GM10248 (cell line): ENCODE measurements around the gene FAM89B.

Experiments used
- CTCF ChIA-PET: fragments of 300-600 bp; sonication (Branson Sonifier 250); formaldehyde crosslinking; extraction: SDS; loops from one replicate; lab custom pipeline; 2021; ENCODE audit warnings: antibody characterized with exemption; lab: Yijun Ruan, JAX
- POLR2A ChIA-PET: fragments of 350-650 bp; sonication (Branson Sonifier 250); formaldehyde crosslinking; extraction: SDS; loops from one replicate; lab custom pipeline; 2020; ENCODE audit warnings: antibody characterized with exemption; lab: Yijun Ruan, JAX
- DNase-seq: peaks from one replicate; pipeline ENCODE4 v3.0.0; 2012; ENCODE audit errors: extremely low spot score
- TF ChIP-seq, protein P1 (sequence below): IDR thresholded peaks from 2 replicates; pipeline ENCODE4 v1.5.1; 2012; ENCODE audit warnings: mild to moderate bottlenecking, low read depth; ENCODE audit errors: extremely low read depth, missing control alignments, control extremely low read depth

Gene FAM89B

DNA sequence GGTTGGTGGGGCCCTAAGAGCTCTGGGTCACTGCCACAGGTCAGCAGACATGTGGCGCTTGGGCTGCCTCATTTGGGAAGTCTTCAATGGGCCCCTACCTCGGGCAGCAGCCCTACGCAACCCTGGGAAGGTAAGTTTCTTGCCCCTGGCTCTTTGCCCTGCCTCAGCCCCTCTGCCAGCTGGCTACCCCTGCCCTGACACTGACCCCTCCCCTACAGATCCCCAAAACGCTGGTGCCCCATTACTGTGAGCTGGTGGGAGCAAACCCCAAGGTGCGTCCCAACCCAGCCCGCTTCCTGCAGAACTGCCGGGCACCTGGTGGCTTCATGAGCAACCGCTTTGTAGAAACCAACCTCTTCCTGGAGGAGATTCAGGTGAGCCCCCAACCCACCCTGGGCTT lies 45.6 kb upstream of the FAM89B start:
- ChIA-PET POLR2A (no interaction called here), CTCF (interaction anchor here (1.1 to 8.5 kb wide), 2 partner anchors 15 to 265 kb away, joined by 3 to 77 read pairs; partner anchors contain the start of gene POLA2)
- DNase-seq, result no peak
- TF ChIP-seq, protein P1, sequence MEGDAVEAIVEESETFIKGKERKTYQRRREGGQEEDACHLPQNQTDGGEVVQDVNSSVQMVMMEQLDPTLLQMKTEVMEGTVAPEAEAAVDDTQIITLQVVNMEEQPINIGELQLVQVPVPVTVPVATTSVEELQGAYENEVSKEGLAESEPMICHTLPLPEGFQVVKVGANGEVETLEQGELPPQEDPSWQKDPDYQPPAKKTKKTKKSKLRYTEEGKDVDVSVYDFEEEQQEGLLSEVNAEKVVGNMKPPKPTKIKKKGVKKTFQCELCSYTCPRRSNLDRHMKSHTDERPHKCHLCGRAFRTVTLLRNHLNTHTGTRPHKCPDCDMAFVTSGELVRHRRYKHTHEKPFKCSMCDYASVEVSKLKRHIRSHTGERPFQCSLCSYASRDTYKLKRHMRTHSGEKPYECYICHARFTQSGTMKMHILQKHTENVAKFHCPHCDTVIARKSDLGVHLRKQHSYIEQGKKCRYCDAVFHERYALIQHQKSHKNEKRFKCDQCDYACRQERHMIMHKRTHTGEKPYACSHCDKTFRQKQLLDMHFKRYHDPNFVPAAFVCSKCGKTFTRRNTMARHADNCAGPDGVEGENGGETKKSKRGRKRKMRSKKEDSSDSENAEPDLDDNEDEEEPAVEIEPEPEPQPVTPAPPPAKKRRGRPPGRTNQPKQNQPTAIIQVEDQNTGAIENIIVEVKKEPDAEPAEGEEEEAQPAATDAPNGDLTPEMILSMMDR, result no peak

DNA sequence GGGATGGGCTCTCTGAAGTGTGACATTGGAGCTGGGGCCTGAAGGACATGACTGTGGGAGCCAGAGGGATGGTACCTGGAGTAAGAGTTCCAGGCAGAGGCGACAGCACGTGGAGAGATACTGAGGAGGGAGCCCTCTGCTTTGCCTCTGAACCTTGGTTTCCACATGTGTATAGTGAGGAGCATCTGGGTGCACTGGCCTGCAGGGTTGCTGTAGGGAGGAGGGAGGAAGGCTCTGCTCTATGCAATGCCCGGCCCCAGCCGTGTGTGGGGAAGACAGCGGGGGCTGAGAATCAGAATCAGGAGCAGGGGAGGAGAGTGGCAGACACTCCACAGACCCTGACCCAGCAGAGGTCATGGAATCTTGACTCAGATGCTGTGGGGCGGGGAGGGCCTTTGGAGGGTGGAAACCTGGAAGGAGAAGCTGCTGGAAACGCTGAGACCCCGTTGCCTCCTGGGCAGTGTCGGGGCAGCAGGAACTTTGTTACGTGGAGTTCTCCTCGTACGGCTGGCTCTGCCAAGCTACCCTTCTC lies 43.5 kb upstream of the FAM89B start:
- POLR2A ChIA-PET, result interaction anchor here (0.9 kb wide), 1 partner anchor 18 kb away, joined by 3 read pairs; no protein-coding TSS in a partner anchor
- CTCF ChIA-PET, result interaction anchor here (8.5 kb wide), 1 partner anchor 13 kb away, joined by 77 read pairs; no protein-coding TSS in a partner anchor
- TF ChIP-seq, protein P1, result no peak

GRCh38 chr11:65529475-65530156 lies 42.7 kb upstream of the FAM89B start:
- CTCF ChIA-PET, result interaction anchor here (1.7 to 8.5 kb wide), 2 partner anchors 12 to 59 kb away, joined by 5 to 77 read pairs; no protein-coding TSS in a partner anchor
- TF ChIP-seq, protein P1, result no peak
- DNase-seq, result no peak
- POLR2A ChIA-PET, result interaction anchor here (0.9 to 1.0 kb wide), 2 partner anchors 17 to 19 kb away, joined by 3 to 7 read pairs; no protein-coding TSS in a partner anchor

More for the DNA sequence above, 43.5 kb upstream of the FAM89B start:
- DNase-seq, result no peak

DNA sequence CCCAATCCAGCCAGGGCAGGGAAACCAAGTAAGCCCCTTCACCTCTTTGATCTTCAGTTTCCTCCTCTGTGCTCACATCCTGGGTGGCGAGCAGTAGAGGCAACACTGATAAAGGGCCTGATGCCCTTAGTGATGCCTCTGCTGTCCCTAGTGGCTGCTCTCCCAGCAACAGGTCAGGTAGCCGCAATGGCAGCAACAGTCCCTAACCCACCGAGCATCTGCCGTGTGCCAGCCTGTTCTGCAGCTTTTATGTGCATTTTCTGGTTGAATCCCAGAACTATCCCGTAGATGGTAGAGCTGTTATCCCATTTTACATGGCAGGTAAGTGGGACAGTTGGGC lies 42.2 kb upstream of the FAM89B start:
- POLR2A ChIA-PET, result interaction anchor here (1.0 kb wide), 1 partner anchor 20 kb away, joined by 7 read pairs; no protein-coding TSS in a partner anchor
- TF ChIP-seq, protein P1, result peak; percentile 28
- DNase-seq, result no peak
- CTCF ChIA-PET, result interaction anchor here (1.7 to 8.5 kb wide), 2 partner anchors 11 to 58 kb away, joined by 5 to 77 read pairs; no protein-coding TSS in a partner anchor

- ChIA-PET POLR2A (interaction anchor here (0.6 to 0.7 kb wide), 2 partner anchors 8 to 12 kb away, joined by 6 to 7 read pairs; no protein-coding TSS in a partner anchor), CTCF (interaction anchor here (1.7 kb wide), 1 partner anchor 9 kb away, joined by 5 read pairs; no protein-coding TSS in a partner anchor)
- no peak for DNase-seq
- TF ChIP-seq, protein P1, result no peak
These were observed 39.8 kb upstream of the FAM89B start for GRCh38 chr11:65532388-65533064.

DNA sequence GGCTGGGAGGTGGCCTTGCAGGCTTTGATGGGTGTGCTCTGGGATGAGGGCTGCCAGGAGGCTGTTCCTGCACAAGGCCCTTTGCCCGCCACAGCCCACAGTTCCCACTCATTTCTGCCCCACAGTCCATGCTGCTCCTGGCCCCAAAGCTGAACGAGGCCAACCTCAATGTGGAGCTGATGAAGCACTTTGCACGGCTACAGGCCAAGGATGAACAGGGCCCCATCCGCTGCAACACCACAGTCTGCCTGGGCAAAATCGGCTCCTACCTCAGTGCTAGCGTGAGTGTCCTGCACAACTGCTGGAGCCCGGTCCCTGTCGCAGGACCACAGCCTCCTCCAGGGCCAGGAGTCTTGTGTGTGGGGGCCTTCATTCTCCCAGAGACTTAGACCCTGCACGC lies 37.2 kb upstream of the FAM89B start:
- POLR2A ChIA-PET, result no interaction called here
- CTCF ChIA-PET, result no interaction called here
- TF ChIP-seq, protein P1, result no peak
- no peak for DNase-seq
